Endothelial cell of umbilical vein (primary cell): ENCODE measurements around the gene ABLIM1. TPM values are rescaled to one million over a fixed set of nuclear protein-coding genes. Genes with fewer than 3 reads are reported as not detected.
A peak's percentile ranks its signal among the peaks of the same experiment; 100 is the strongest.

Experiments used
- BruUV-seq: library from RNA; stranded (reverse); fragments of 400-500 nt; replicated peaks from 2 replicates; lab custom pipeline; 2021; lab: Mats Ljungman, UMichigan
- CTCF ChIA-PET: fragments of 300-600, 350-600 bp; sonication (Branson Sonifier 250); formaldehyde crosslinking; loops from one replicate; lab custom pipeline; 2021; ENCODE audit warnings: antibody characterized with exemption, inconsistent platforms; lab: Charles Lee
- POLR2A ChIA-PET: fragments of 300-600, 350-600 bp; sonication (Branson Sonifier 250); formaldehyde crosslinking; loops from one replicate; lab custom pipeline; 2021; ENCODE audit warnings: antibody characterized with exemption, inconsistent platforms; lab: Charles Lee
- DNase-seq: peaks from one replicate; pipeline ENCODE4 v3.0.0-alpha.2; 2011; ENCODE audit warnings: low read depth, low spot score
- FAIRE-seq: peaks from 2 replicates; lab custom pipeline; 2011; peaks lifted over from hg19 to GRCh38; lab: Jason Lieb, UNC
- H2AFZ ChIP-seq: 2 replicates; pipeline ENCODE4 v1.6.0; 2012; ENCODE audit warnings: low read depth, low read length, control low read depth, inconsistent platforms
- H3K27ac ChIP-seq: 2 replicates; pipeline ENCODE4 v1.5.1; 2011; ENCODE audit warnings: low read depth, mild to moderate bottlenecking, control low read depth, low read length, moderate library complexity; ENCODE audit not compliant: insufficient read depth
- H3K27me3 ChIP-seq, 2 experiments: 2 replicates each; pipeline versions ENCODE4 v1.6.0 to v1.6.1; 2011; ENCODE audit warnings: low read length in 2 of 2, mixed read lengths in 1 of 2; ENCODE audit not compliant: control insufficient read depth in 2 of 2, insufficient read depth in 2 of 2
- H3K36me3 ChIP-seq, 2 experiments: 2 replicates in 1 of 2; 3 replicates in 1 of 2; pipeline ENCODE4 v1.5.1; 2011; ENCODE audit warnings: low read length in 2 of 2, mild to moderate bottlenecking in 1 of 2, moderate library complexity in 1 of 2; ENCODE audit not compliant: control insufficient read depth in 2 of 2, insufficient read depth in 2 of 2; ENCODE audit errors: extremely low read depth in 1 of 2
- H3K4me1 ChIP-seq: 3 replicates; pipeline ENCODE4 v1.5.1; 2011; ENCODE audit warnings: mild to moderate bottlenecking, low read length; ENCODE audit not compliant: control insufficient read depth, insufficient read depth; ENCODE audit errors: extremely low read depth
- H3K4me2 ChIP-seq: 2 replicates; pipeline ENCODE4 v1.6.1; 2011; ENCODE audit warnings: low read length, control low read depth, mixed read lengths; ENCODE audit not compliant: insufficient read depth
- H3K4me3 ChIP-seq, 3 experiments: fragments of 200-600 bp in 1 of 3; sonication (generic), shearing (Covaris generic) in 1 of 3; replicated peaks in 1 of 3; 2 replicates each; pipeline ENCODE4 v1.5.1; 2011 to 2016; ENCODE audit warnings: control low read depth in 3 of 3, low read length in 3 of 3, mild to moderate bottlenecking in 2 of 3, inconsistent platforms in 1 of 3, low read depth in 1 of 3, moderate library complexity in 1 of 3; ENCODE audit not compliant: insufficient read depth in 1 of 3
- H3K79me2 ChIP-seq: 2 replicates; pipeline ENCODE4 v1.6.0; 2012; ENCODE audit warnings: low read length, inconsistent platforms; ENCODE audit not compliant: control insufficient read depth, insufficient read depth
- H3K9ac ChIP-seq: replicated peaks from 2 replicates; pipeline ENCODE3; 2011; ENCODE audit warnings: low read length, control low read depth; ENCODE audit not compliant: insufficient read depth; ENCODE audit errors: extremely low read depth
- H3K9me1 ChIP-seq: replicated peaks from 3 replicates; pipeline ENCODE4 v1.6.0; 2011; ENCODE audit warnings: mild to moderate bottlenecking, low read length; ENCODE audit not compliant: control insufficient read depth, insufficient read depth; ENCODE audit errors: extremely low read depth
- H3K9me3 ChIP-seq: replicated peaks from 2 replicates; pipeline ENCODE4 v1.5.1; 2012; ENCODE audit warnings: low read length, inconsistent platforms; ENCODE audit not compliant: control insufficient read depth, insufficient read depth
- H4K20me1 ChIP-seq: replicated peaks from 2 replicates; pipeline ENCODE3; 2011; ENCODE audit warnings: mild to moderate bottlenecking, low read length; ENCODE audit not compliant: control insufficient read depth, insufficient read depth; ENCODE audit errors: extremely low read depth
- CTCF ChIP-seq, 2 donors: IDR thresholded peaks; 1 replicate in 1 of 2; 2 replicates in 1 of 2; pipeline ENCODE4 v1.5.1; 2011; ENCODE audit warnings: low read length in 2 of 2, mild to moderate bottlenecking in 2 of 2, moderate library complexity in 2 of 2, control low read depth in 1 of 2, inconsistent platforms in 1 of 2, low read depth in 1 of 2; ENCODE audit not compliant: insufficient read depth in 1 of 2; ENCODE audit errors: extremely low read depth in 1 of 2
- FOS ChIP-seq: IDR thresholded peaks from 2 replicates; pipeline ENCODE4 v1.6.1; 2011; ENCODE audit warnings: mild to moderate bottlenecking, low read length, moderate library complexity, borderline replicate concordance; ENCODE audit not compliant: insufficient read depth
- GATA2 ChIP-seq: IDR thresholded peaks from 2 replicates; pipeline ENCODE4 v1.7.0; 2011; ENCODE audit warnings: low read depth, mild to moderate bottlenecking, moderate library complexity, mixed read lengths, low read length; ENCODE audit not compliant: insufficient read length, insufficient read depth
- JUN ChIP-seq: IDR thresholded peaks from 2 replicates; pipeline ENCODE4 v1.6.1; 2011; ENCODE audit warnings: borderline replicate concordance, low read depth; ENCODE audit not compliant: insufficient read length, insufficient read depth
- POLR2A ChIP-seq: IDR thresholded peaks from 2 replicates; pipeline ENCODE4 v1.6.1; 2012; ENCODE audit warnings: low read depth, mild to moderate bottlenecking, control low read depth, low read length
- POLR2AphosphoS5 ChIP-seq: IDR thresholded peaks from 2 replicates; pipeline ENCODE4 v1.6.1; 2012; ENCODE audit warnings: low read depth, mild to moderate bottlenecking, control low read depth, low read length, moderate library complexity; ENCODE audit not compliant: insufficient read depth
- dilution Hi-C: fragments of 300-500 bp; cut with MboI; formaldehyde crosslinking; loops from one replicate; pipeline ENCODE4 v1.15.0; 2019; ENCODE audit warnings: low sequenced_read_pairs; ENCODE audit not compliant: extremely low pct_ligation_motif_present
- intact Hi-C: fragments of 100-400 bp; cut with micrococcal nuclease; formaldehyde crosslinking; loops from one replicate; pipeline ENCODE4 v1.10.0; 2022
- polyA plus RNA-seq, 4 experiments: library from polyadenylated mRNA; depleted of rRNA in 3 of 4; stranded (reverse) in 3 of 4; unstranded in 1 of 4; fragments of >200 nt; gene quantifications; 2 replicates each; pipeline versions ENCODE4 v1.2.1 to v1.2.3, GENCODE V29; 2011 to 2012; ENCODE audit warnings: missing spikeins in 1 of 4
- total RNA-seq: library from RNA; stranded (reverse); gene quantifications from 2 replicates; pipeline ENCODE4 v1.2.3, GENCODE V29; 2021

Gene ABLIM1
- total and polyA plus RNA-seq, 2 donors (not counting 3 experiments of a cell fraction or from before 2014, with no cell fraction given) = 128 to 235 TPM

GRCh38 chr10:114648368-114648767 is 9.7 kb downstream of the ABLIM1 start:
- TF ChIP-seq POLR2AphosphoS5 (peak; percentile 35), JUN (peak; percentile 72), CTCF (IDR thresholded peaks at IDR 0.05; ENCODE audit: extremely low read depth in 1 of 2, insufficient read depth in 1 of 2, low read depth in 1 of 2, low read length in 2 of 2) (no peak), FOS (peak; percentile 86), GATA2 (peak; percentile 86), POLR2A (no peak)
- intact Hi-C loops = no loop called here
- BruUV-seq = no TSS peak
- FAIRE-seq (peak; percentile 54), DNase-seq (peak; percentile 86)
- ChIA-PET CTCF (interaction anchor here (0.6 to 1.6 kb wide), 7 partner anchors 9 to 1750 kb away, joined by 3 to 5 read pairs (median 4); no protein-coding TSS in a partner anchor), POLR2A (no interaction called here)
- H3K9me1 ChIP-seq = no peaks in the 10 kb centered on the region
- H3K36me3 ChIP-seq = no peaks in the 10 kb centered on the region
- peak overlapping the region; percentile 45 for H3K4me2 ChIP-seq
- H3K9me3 ChIP-seq = no peaks in the 10 kb centered on the region
- no peaks in the 10 kb centered on the region for H3K27me3 ChIP-seq
- no peak overlapping the region for H3K9ac ChIP-seq
- dilution Hi-C loops = no loop called here
- no peaks in the 10 kb centered on the region for H4K20me1 ChIP-seq
- no peak overlapping the region for H3K4me3 ChIP-seq
- H3K79me2 ChIP-seq = no peaks in the 10 kb centered on the region
- H3K4me1 ChIP-seq = peaks cover 76% of the 10 kb centered on the region
- peak overlapping the region; percentile 18 for H3K27ac ChIP-seq
- H2AFZ ChIP-seq = no peak overlapping the region
